Measurements from ENCODE around the gene NPAS3.

- TF ChIP-seq CTCF (IDR thresholded peaks at IDR 0.05) (no peak), POLR2A (IDR thresholded peaks at IDR 0.05) (no peak)
Measured at GRCh38 chr14:33809396-33809981, 870.8 kb downstream of the NPAS3 start.
